GM12875 (cell line): ENCODE results near the gene CD2AP.
A peak's percentile ranks its signal among the peaks of the same experiment; 100 is the strongest.
"Not testable (repeated sequence)": the region's sequence is repeated elsewhere in the genome, so short reads cannot be mapped to it uniquely, and the experiment has no call there.

Experiments used
- H3K4me3 ChIP-seq: one replicate; pipeline ENCODE4 v1.5.1; 2011; ENCODE audit warnings: low read depth, low read length, control low read depth
- TF ChIP-seq, protein P1 (sequence below): IDR thresholded peaks from 2 replicates; pipeline ENCODE4 v1.5.1; 2011; ENCODE audit warnings: low read depth, mild to moderate bottlenecking, control low read depth, inconsistent platforms, low read length, moderate library complexity, borderline replicate concordance; ENCODE audit not compliant: insufficient read depth

The CD2AP gene

DNA sequence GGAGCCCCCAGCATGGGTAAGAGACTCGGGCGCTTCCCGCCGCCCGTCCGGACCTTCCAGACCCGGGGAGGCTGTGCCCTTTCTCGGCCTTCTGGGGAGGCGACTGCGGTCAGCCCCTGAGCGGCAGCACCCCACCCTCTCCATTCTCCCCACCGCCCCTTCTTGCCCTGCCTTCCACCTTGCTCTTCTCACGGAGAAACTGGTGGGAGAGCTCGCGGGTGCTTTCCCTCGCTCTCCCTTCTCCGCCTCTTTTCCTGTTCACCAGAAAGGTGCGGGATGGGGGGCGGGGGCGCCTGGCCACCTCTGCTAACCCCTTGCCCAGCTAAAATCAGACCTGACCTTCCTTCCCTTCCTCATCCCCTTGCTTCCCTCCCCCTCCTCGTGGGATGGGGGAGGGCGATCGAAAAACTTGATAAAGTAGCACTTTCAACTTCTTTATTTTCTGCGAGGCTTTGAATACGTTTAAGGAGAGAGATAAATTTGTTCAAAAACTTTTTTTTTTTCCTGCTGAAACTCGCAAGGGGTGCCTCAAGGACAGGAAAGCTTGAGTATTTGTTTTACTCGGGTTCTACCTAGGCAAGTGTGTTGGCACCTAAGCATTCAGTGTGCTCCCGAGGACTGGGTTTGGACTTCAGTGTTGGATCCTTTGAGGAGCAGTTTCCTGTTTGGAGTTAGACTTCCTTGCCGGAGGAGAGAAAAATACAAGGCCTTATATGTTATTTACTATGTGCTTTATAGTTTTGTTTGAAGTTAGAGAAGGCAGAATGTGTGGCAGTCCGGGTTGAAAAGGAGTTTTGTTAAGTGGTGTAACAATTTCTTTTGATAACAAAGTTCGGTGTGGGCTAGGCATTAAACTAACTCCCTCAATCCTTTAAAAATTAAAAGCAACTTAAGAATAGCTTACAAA lies 897 bp downstream of the CD2AP start:
- TF ChIP-seq, protein P1, sequence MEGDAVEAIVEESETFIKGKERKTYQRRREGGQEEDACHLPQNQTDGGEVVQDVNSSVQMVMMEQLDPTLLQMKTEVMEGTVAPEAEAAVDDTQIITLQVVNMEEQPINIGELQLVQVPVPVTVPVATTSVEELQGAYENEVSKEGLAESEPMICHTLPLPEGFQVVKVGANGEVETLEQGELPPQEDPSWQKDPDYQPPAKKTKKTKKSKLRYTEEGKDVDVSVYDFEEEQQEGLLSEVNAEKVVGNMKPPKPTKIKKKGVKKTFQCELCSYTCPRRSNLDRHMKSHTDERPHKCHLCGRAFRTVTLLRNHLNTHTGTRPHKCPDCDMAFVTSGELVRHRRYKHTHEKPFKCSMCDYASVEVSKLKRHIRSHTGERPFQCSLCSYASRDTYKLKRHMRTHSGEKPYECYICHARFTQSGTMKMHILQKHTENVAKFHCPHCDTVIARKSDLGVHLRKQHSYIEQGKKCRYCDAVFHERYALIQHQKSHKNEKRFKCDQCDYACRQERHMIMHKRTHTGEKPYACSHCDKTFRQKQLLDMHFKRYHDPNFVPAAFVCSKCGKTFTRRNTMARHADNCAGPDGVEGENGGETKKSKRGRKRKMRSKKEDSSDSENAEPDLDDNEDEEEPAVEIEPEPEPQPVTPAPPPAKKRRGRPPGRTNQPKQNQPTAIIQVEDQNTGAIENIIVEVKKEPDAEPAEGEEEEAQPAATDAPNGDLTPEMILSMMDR = no peak

GRCh38 chr6:47479140-47479508 lies 1.5 kb downstream of the CD2AP start:
- TF ChIP-seq, protein P1 = no peak

More for the DNA sequence above, 897 bp downstream of the CD2AP start:
- peak overlapping the region; percentile 78 for H3K4me3 ChIP-seq

GRCh38 chr6:47479874-47480273 lies 2.3 kb downstream of the CD2AP start:
- H3K4me3 ChIP-seq = no peak overlapping the region
- TF ChIP-seq, protein P1 = no peak

More at GRCh38 chr6:47479140-47479508, 1.5 kb downstream of the CD2AP start:
- peak overlapping the region; percentile 78 for H3K4me3 ChIP-seq

GRCh38 chr6:47481213-47481612 lies 3.6 kb downstream of the CD2AP start:
- not testable (repeated sequence) for H3K4me3 ChIP-seq

DNA sequence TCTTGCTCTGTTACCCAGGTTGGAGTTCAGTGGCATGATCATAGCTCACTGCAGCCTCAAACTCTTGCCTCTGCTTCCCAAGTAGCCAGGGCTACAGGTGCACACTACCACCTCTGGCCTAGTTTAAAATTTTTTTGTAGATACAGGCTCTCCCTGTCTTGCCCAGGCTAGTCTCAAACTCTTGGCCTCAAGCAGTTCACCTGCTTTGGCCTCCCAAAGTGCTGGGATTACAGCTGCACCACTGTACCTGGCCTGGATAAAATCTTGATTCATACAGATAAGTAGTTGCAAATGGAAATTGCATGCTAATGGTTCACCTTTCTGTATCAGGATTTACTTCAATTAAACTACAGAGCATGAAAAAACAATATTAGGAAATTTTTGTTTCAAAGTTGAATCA lies 4.2 kb downstream of the CD2AP start:
- TF ChIP-seq, protein P1 = no peak
- H3K4me3 ChIP-seq = no peak overlapping the region

DNA sequence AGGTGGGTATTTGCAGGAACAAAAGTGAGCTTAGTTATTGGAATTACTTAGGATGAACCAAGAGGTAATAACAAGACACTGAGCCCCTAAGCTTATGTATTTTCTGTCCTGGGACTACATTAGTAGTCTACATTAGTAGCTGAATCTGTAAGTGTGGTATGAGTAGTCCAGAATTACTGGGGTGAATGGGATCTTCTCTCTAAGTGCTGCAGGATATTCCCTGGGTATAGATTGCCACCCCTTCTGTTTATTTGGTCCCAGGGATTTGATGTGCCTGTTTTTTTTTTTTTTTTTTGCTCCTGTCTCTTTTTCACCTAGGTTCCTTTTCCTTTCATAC lies 5.9 kb downstream of the CD2AP start:
- TF ChIP-seq, protein P1 = no peak
- no peak overlapping the region for H3K4me3 ChIP-seq

DNA sequence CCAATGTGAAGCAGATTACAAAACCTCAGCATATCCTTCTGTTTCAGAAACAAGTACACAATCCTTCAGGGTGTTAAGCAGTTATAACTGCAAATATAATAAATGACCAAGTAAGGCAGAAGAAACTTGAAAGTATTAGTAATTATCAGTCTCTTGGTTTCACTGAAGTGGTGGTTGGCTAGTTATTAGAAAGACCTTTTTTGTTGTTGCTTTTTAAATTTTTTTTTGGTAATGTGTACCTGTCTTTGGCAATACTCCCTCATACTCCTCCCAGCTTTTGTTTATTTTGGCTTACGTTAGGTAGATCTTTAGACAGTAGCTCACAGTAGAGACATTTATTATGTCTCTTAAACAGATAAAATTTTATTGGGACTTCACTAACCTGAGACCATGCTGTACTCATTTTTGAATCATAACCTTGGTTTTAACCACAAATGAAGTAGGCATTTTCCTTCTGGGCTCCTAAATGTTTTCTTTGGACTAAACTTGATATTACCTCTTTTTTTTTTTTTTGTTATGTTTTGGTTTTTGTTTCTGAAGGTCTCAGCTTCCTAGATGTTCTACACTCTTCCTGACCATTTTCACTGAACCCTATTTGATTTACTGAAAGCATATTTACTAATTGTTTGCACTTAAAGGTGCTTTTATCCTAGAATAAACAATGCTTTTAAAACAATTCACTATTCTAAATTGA lies 6.4 kb downstream of the CD2AP start:
- TF ChIP-seq, protein P1 = no peak

More for the DNA sequence above, 6.4 kb downstream of the CD2AP start:
- H3K4me3 ChIP-seq = no peak overlapping the region
